ENCODE data around the gene NTN1.

The NTN1 gene

DNA sequence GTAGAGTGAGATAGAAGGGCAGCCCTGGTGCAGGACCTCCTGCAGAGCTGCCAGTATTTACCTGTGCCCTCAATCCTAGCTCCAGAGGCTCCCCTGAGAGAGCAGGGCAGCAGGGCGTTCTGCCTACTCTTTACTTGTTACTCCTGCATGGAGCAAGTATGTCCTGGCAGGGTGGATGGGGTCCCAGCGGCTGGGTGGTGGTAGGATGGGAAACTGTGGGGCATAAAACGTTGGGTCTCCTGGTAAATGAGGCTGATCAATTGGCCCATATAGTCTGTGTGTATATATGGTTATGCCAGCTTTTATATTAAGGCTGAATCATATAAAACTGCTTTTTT lies 192.0 kb downstream of the NTN1 start:
- TF ChIP-seq CTCF (IDR thresholded peaks at IDR 0.05; ENCODE audit: extremely low read depth, missing control alignments), result no peak
- no peak for DNase-seq (ENCODE audit: low spot score)

DNA sequence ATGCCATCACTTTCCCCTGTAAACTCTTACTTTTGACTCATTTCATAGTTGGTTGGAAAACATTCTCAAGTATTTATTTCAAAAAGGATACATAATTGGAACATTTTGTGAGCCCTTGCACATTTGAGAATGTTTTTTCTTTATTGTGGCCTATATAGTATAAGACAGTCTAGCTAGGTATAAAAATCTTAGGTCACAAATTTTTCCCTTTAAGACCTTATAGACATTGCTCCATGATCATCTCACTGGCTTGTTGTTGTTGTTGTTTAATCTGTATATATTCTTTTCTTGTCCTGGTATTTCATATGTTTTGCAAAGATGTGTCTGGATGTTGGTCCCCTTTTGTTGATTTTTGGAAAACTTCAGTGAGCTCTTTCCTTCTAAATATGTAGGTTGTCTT lies 194.2 kb downstream of the NTN1 start:
- no peak for TF ChIP-seq CTCF (IDR thresholded peaks at IDR 0.05; ENCODE audit: extremely low read depth, missing control alignments)
- no peak for DNase-seq (ENCODE audit: low spot score)

GRCh38 chr17:9217151-9218056 lies 196.1 kb downstream of the NTN1 start:
- DNase-seq (ENCODE audit: low spot score), result no peak
- TF ChIP-seq CTCF (IDR thresholded peaks at IDR 0.05; ENCODE audit: extremely low read depth, missing control alignments), result no peak

DNA sequence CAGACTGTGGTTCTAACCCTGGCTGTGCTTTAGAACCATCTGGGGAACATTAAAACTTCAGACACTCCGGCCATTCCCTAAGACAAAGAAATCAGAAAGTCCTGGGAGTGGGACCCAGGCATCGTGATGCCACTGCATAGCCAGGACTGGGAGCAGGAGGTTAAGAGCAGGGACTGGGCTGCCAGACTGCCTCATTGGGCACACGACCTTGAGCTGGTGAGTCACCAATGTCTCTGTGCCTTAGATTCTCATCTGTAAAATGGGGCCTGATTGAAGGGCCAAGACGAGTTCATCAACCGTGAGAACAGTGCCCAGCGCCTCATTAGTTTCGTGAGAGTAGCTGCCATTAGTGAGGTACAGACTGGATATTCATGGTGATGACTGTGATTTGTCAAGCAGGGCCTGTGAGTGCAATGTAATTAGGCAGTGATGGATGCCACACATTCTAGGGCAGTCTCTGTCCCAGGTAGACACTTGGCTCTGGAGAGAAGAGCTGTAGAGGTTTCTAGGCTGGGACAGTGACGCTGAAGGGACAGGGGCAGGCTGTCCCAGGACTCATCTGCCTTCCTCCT lies 196.8 kb downstream of the NTN1 start:
- TF ChIP-seq CTCF (IDR thresholded peaks at IDR 0.05; ENCODE audit: extremely low read depth, missing control alignments), result no peak
- no peak for DNase-seq (ENCODE audit: low spot score)

DNA sequence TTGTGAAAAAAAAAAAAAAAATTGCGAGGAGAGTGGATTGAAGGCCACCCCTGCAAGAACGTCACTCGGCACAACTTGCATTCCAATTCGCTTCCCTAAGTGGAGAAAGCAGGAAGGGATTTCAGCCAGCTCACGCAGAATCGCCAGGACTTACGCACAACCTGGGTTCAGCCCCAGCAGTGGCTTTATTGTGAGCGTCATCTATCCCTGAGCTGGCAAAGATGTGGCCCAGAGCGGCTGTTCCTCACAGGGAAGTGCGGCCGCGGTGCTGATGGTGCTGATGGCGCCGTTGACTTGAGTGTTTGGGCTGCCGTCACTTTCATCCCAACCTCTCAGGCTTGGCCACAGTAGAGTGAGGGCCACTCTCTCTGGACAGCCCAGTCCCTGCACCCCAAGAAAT lies 197.6 kb downstream of the NTN1 start:
- DNase-seq (ENCODE audit: low spot score), result no peak
- no peak for TF ChIP-seq CTCF (IDR thresholded peaks at IDR 0.05; ENCODE audit: extremely low read depth, missing control alignments)

DNA sequence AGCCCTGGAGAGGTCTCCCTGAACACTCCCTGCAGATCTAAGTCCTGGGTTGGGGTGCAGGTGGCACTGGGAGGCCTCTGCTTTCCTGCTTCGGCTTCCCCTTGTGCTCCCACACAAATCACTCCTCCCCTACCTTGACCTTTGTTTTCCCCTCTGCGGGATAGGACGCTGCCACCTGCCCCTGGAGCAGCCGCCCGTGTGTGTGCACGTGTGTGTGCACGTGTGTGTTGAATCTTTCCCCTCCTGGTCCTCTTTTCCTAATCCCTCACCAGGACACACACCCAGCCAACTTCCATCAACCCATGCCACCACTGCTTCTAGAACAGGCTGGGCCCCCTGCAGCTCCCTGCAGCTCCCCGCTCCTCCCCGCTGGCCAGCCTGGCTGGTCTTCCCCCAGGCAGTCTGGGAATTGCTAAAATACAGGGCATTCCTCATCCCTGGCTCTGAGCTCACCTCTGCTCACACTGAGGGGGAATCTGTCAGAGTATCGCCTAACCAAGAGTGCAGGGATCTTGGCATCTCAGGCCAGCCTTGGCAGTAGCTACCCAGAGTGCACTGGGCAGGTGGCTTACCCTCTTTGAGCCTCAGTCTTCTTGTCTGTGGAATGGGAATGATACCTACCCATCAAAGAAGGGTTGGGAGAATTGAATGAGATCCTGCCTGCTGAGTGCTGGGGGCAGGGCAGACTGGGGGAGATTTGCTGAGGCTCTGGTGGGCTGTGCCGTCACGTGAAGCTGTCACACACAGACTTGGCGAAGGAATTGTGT lies 198.5 kb downstream of the NTN1 start:
- DNase-seq (ENCODE audit: low spot score), result no peak
- no peak for TF ChIP-seq CTCF (IDR thresholded peaks at IDR 0.05; ENCODE audit: extremely low read depth, missing control alignments)

All from GM20000 (cell line).